ENCODE results near the gene ATXN7L2. TPM values are rescaled to one million over a fixed set of nuclear protein-coding genes. Genes with fewer than 3 reads are reported as not detected.

ATXN7L2 gene
- total RNA-seq, 3 donors from 2014 or later, result 2.5 to 4.4 (median 3.5) TPM

GRCh38 chr1:109503935-109504334 lies 20.2 kb downstream of the ATXN7L2 start:
- no peak for TF ChIP-seq CTCF (IDR thresholded peaks at IDR 0.05)
- Histone ChIP-seq H3K4me3 (no peak overlapping the region), H3K9me3 (no peaks in the 10 kb centered on the region), H3K4me1 (ENCODE audit: low read depth) (peaks cover 17% of the 10 kb centered on the region), H3K36me3 (ENCODE audit: low read depth) (no peaks in the 10 kb centered on the region)
- peak; percentile 67 for ATAC-seq
- intact Hi-C loops (cut with DNase I, micrococcal nuclease), result no loop called here
- peak in 1 of 3 donors; percentile 54 for DNase-seq

- H3K4me3 ChIP-seq, result no peak overlapping the region
- intact Hi-C loops (cut with DNase I, micrococcal nuclease), result no loop called here
- no peak for TF ChIP-seq CTCF (IDR thresholded peaks at IDR 0.05)
- DNase-seq (no peak), ATAC-seq (no peak)
- no peaks in the 10 kb centered on the region for H3K36me3 ChIP-seq (ENCODE audit: low read depth)
- no peaks in the 10 kb centered on the region for H3K9me3 ChIP-seq
- H3K4me1 ChIP-seq (ENCODE audit: low read depth), result peaks cover 7% of the 10 kb centered on the region
Measured at GRCh38 chr1:109504974-109505373, 21.3 kb downstream of the ATXN7L2 start.

GRCh38 chr1:109508001-109508872 lies 24.5 kb downstream of the ATXN7L2 start:
- no peak for DNase-seq
- no peak for ATAC-seq

GRCh38 chr1:109508873-109509175 lies 25.1 kb downstream of the ATXN7L2 start:
- ATAC-seq (no peak), DNase-seq (no peak)
- Histone ChIP-seq H3K4me3 (no peak overlapping the region), H3K9me3 (no peaks in the 10 kb centered on the region), H3K36me3 (ENCODE audit: low read depth) (no peaks in the 10 kb centered on the region), H3K4me1 (ENCODE audit: low read depth) (peaks cover 3% of the 10 kb centered on the region)
- intact Hi-C loops (cut with DNase I, micrococcal nuclease), result no loop called here
- TF ChIP-seq CTCF (IDR thresholded peaks at IDR 0.05), result no peak

More at GRCh38 chr1:109508001-109508872, 24.5 kb downstream of the ATXN7L2 start:
- H3K36me3 ChIP-seq (ENCODE audit: low read depth), result no peaks in the 10 kb centered on the region
- intact Hi-C loops (cut with DNase I, micrococcal nuclease), result no loop called here
- peaks cover 3% of the 10 kb centered on the region for H3K4me1 ChIP-seq (ENCODE audit: low read depth)
- H3K9me3 ChIP-seq, result no peaks in the 10 kb centered on the region
- no peak for TF ChIP-seq CTCF (IDR thresholded peaks at IDR 0.05)
- no peak overlapping the region for H3K4me3 ChIP-seq

- no peaks in the 10 kb centered on the region for H3K36me3 ChIP-seq (ENCODE audit: low read depth)
- TF ChIP-seq CTCF (IDR thresholded peaks at IDR 0.05), result no peak
- peak in 2 of 3 donors; percentile 75 to 76 for DNase-seq
- intact Hi-C loops (cut with DNase I, micrococcal nuclease), result no loop called here
- no peaks in the 10 kb centered on the region for H3K9me3 ChIP-seq
- peak; percentile 91 for ATAC-seq
- no peaks in the 10 kb centered on the region for H3K4me1 ChIP-seq (ENCODE audit: low read depth)
- peak within 1 kb of the TSS; percentile 36 for H3K4me3 ChIP-seq
Measured at GRCh38 chr1:109509176-109510134, 25.8 kb downstream of the ATXN7L2 start, which contains the start of gene AMIGO1. Gene AMIGO1 (minus strand): TSS chr1:109509727. CDS start chr1:109508912, 815 bp downstream.

Data from mucosa of descending colon (tissue), 3 donors.